HG03095 (cell line): Measurements from ENCODE around the gene SLC12A3.
A peak's percentile ranks its signal among the peaks of the same experiment; 100 is the strongest.

ENCODE experiments used
- ATAC-seq: cut with Tn5 transposase; IDR thresholded peaks from one replicate; pipeline ENCODE4 v1.9.1; 2021; ENCODE audit warnings: moderate library complexity; ENCODE audit not compliant: unreplicated experiment

SLC12A3 gene

GRCh38 chr16:56847173-56847910 is 17.7 kb upstream of the SLC12A3 start:
- ATAC-seq = no peak

DNA sequence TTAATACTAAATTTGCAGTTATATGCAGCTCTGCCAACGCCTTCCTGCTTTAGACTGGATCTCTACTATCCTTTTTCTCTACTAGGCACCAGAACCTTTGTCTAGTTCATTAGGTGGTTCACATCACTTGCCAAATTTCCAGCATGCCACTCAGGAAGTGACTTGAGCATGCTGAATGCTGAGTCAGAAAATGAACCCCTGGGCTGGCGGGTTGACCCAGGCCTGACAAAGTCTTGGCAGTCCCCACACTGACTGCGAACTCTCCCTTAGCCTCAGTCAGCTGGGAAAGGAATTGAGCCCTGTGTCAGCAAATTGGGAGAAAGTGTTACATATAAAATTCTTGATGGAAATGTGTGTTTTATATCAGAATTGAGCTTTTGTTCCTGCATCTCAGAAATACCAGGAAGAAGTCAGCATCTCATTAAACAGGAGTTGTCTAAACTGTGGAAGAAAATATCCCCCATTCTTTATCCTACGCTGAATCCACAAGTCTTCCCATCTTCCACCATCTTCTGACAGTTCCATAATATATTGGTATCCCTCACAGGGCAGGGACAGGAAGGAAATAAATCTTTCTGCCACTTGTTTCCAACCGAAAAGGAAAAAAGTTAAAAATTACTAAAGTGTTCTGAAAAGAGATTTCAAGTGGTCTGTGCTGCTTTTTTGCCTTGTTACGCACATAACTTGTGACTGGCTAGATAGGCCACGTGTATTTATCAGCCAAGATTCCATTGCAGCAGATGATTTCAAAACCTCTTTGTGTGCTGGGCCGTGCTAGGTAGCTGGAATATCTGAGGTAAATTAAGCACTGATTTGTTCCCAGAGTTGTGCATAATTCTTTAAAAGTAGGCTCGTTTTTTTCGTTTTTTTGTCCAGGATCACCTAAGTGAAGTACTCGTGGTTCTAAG is 16.7 kb upstream of the SLC12A3 start:
- ATAC-seq = no peak

GRCh38 chr16:56848955-56849689 is 15.9 kb upstream of the SLC12A3 start:
- no peak for ATAC-seq

DNA sequence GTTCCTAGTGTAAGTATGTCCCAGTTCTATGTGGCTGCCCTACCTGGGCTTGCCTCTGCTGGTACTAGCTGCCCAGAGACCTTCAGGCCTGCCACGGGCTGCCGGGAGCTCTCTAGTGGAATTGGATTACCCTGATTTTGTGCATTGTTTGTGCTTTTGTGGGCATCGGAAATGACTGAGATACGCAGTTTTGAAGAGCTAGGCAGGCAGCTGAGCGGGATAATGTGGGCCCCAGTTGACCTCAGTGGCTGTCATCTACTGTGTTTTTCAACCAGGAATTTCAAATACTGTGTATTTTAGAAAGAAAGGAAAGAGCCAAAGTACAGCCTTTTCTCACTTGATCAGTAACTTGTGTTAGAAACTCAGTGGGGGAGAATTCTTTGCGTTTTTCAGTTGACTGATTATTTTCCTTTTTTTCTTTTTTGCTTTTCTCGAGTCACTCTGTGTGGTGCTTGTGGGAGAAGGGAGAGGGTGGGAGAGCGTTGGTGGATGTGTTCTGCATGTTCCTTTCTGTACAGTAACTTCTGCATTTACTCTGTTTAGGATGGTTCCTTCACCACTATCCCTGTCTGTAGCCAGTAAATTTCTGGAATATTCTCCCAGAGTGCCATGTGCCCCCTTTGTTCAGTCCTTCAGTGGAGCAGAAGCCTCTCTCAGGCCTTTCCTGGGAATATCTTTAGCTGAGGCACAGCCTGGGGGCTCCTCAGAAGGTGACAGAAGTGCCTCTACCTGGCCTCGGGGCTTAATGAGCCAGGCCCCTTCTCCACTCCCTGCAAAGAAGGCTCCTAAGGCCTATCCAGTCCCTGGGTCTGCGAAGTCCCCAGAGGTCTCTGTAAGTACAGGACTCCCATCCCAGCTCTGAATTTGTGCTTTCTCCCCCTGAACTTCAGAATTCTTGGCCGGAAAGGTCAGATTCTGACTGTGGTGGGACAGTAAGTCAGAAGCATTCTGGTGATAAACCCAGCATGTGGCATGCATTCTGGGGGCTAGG is 15.0 kb upstream of the SLC12A3 start:
- no peak for ATAC-seq

- no peak for ATAC-seq
These were observed 13.2 kb upstream of the SLC12A3 start for GRCh38 chr16:56851671-56852400.

GRCh38 chr16:56852401-56852730 is 12.6 kb upstream of the SLC12A3 start:
- ATAC-seq = no peak

- ATAC-seq = no peak
These were observed 12.0 kb upstream of the SLC12A3 start for GRCh38 chr16:56852968-56853367.

DNA sequence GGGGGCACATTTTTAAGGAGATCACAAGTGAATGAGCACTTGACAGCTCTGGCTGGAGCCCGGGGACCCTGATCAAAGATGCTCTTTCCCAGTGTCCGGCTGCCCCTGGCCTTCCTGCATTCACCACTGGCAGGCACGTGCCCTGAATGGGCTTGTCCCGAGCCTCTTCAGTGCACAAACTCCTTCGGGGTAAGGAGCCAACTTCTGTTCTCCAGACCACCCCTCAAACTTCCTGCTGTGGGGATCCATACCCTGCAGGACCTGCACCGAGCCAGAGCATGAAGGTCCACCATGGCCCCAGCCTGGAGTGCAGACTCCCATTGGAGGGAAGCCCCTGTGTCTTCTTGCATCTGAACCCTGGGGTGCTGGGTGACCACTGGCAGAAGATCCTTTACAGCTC is 9.8 kb upstream of the SLC12A3 start:
- ATAC-seq = no peak

DNA sequence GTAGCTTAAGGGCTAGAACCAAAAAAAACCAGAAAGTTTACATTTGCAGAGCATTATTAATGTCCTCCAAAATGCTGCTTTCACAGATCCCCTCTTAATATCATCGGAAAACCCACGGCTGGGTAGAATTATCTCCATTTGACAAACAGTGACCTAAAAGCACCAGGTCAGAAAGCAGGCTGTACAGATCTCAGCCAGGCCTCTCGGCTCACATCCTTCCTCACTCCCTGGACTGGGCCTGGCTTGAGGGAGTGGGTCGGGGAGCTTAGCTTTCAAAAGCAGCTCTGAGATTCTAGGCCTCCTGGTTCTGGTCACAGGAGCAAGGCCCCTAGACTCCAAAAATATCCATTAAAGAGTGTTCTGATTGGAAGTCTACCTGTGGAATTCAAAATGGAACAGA is 9.1 kb upstream of the SLC12A3 start:
- ATAC-seq = no peak

DNA sequence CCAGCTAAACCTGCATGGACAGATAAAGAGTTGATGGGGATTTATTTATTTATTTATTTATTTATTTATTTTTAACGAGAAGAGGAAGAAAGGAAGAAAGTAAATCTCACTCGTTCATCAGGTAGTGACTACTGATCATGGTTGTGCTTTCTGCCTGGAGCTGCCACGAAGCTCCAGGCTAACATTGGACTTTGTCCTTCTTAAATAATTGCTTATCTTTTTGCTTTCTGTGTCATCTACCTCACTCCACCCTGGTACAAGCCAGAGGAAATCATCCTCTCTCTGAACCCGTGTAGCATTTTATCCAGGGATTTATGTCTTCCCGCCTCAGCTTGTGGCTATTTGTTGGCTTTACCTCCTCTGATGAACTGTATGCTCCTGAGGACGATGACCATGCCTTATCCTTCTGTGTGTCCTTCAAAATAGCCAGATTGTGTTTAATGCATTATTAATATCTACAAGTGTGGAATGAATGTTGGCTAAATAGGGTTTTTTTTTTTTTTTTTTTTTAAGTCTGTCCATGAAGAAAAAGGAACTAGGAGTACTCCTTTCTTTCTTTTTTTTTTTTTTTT is 8.0 kb upstream of the SLC12A3 start:
- ATAC-seq = no peak

DNA sequence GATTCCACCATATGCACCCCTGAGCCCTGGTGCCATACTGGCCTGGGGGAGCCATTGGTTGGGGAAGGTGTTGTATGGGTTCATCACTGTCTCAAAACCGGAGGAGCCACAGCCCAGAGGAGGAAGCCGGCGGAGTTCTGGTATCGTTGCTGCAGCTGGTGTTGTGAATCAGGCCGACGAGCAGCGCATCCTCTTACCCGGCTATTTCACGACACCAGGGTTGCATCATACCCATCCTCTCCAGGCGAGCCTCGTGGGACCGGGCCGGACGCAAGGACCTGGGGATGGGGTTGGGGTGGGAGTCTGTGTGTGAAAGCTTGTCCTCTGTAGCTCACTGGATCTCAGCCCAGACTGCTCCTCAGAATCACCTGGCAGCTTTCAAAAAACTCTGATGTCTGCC is 6.6 kb upstream of the SLC12A3 start:
- ATAC-seq = no peak

- no peak for ATAC-seq
These were observed 5.4 kb upstream of the SLC12A3 start for GRCh38 chr16:56859636-56860035.

DNA sequence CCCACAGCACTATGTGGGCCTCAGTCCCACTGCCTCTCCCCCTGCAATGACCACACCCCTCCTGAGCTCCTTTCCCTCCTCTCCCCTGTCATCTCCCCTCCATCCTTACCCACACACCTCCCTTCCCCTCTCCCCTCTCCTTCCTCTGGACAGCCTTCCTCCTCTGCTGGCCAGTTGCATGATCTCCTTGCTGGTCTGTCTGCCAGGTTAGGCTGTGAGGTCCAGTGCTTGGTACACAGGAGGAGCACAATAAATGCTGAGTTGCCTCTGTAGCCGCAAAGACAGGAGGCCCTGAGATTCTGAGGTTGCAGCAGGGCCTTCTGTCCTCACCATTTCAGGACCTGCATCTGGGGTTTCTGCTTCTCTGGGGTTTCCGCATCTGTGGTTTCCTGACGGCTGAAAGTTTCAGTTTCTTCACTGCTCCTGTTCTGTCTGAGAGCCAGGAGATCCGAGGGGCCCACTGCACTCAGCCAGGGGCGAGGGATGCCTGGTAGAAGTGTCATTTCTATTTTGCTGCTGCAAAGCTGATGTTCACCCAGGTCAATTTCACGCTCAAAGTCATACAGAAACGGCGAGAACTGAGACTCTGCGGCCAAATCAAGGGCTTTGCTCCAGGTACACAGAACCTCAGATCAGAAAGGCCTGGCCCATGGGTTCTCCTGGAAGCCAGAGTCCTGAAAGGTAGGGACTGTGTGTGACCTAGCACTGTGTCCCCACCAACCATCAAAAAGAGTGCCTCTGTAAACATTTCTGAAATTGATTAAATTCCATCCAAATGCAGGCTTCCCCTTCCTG is 4.6 kb upstream of the SLC12A3 start:
- peak; percentile 93 for ATAC-seq

- ATAC-seq = no peak
These were observed 3.9 kb upstream of the SLC12A3 start for GRCh38 chr16:56861092-56861610.

GRCh38 chr16:56861756-56862155 is 3.3 kb upstream of the SLC12A3 start:
- ATAC-seq = no peak

GRCh38 chr16:56862776-56863175 is 2.2 kb upstream of the SLC12A3 start:
- ATAC-seq = no peak

GRCh38 chr16:56865394-56866062 is 521 bp downstream of the SLC12A3 start:
- no peak for ATAC-seq
